NCI-H146 treated with DMSO at 0.1 percent for 48 hours (cell line): ENCODE data around the gene PRKAA2.
A peak's percentile ranks its signal among the peaks of the same experiment; 100 is the strongest.

Experiments used
- DNase-seq: peaks from one replicate; lab custom pipeline; 2025; ENCODE audit not compliant: unreplicated experiment; lab: John Stamatoyannopoulos, UW

Gene PRKAA2

GRCh38 chr1:56654126-56654923 lies 9.2 kb downstream of the PRKAA2 start:
- no peak for DNase-seq

GRCh38 chr1:56655991-56656613 lies 11.0 kb downstream of the PRKAA2 start:
- DNase-seq = no peak

- no peak for DNase-seq
Measured at GRCh38 chr1:56658254-56658653, 13.1 kb downstream of the PRKAA2 start.

GRCh38 chr1:56660293-56660692 lies 15.2 kb downstream of the PRKAA2 start:
- no peak for DNase-seq

GRCh38 chr1:56663846-56664245 lies 18.7 kb downstream of the PRKAA2 start:
- DNase-seq = no peak

GRCh38 chr1:56665384-56665783 lies 20.3 kb downstream of the PRKAA2 start:
- DNase-seq = no peak

- no peak for DNase-seq
Measured at GRCh38 chr1:56666112-56666608, 21.0 kb downstream of the PRKAA2 start.

GRCh38 chr1:56670350-56670749 lies 25.2 kb downstream of the PRKAA2 start:
- no peak for DNase-seq

- DNase-seq = no peak
Measured at GRCh38 chr1:56671085-56671484, 26.0 kb downstream of the PRKAA2 start.

GRCh38 chr1:56671542-56671941 lies 26.4 kb downstream of the PRKAA2 start:
- no peak for DNase-seq

GRCh38 chr1:56672579-56672978 lies 27.5 kb downstream of the PRKAA2 start:
- DNase-seq = no peak

GRCh38 chr1:56675763-56676162 lies 30.6 kb downstream of the PRKAA2 start:
- DNase-seq = no peak

GRCh38 chr1:56676571-56677035 lies 31.5 kb downstream of the PRKAA2 start:
- DNase-seq = no peak

GRCh38 chr1:56683569-56683968 lies 38.5 kb downstream of the PRKAA2 start:
- DNase-seq = no peak

- DNase-seq = no peak
Measured at GRCh38 chr1:56686169-56686568, 41.1 kb downstream of the PRKAA2 start.

GRCh38 chr1:56688522-56689026 lies 43.5 kb downstream of the PRKAA2 start:
- no peak for DNase-seq

- no peak for DNase-seq
Measured at GRCh38 chr1:56696663-56697062, 51.5 kb downstream of the PRKAA2 start.

GRCh38 chr1:56703747-56704146 lies 58.6 kb downstream of the PRKAA2 start:
- DNase-seq = no peak

- no peak for DNase-seq
Measured at GRCh38 chr1:56707379-56707778, 62.3 kb downstream of the PRKAA2 start.

- peak; percentile 12 for DNase-seq
Measured at GRCh38 chr1:56709269-56709880, 64.3 kb downstream of the PRKAA2 start.

- no peak for DNase-seq
Measured at GRCh38 chr1:56709995-56710394, 64.9 kb downstream of the PRKAA2 start.

GRCh38 chr1:56710646-56711045 lies 65.5 kb downstream of the PRKAA2 start:
- DNase-seq = no peak
